B cell (primary cell): ENCODE data around the gene ATP8B1. TPM values are rescaled to one million over a fixed set of nuclear protein-coding genes. Genes with fewer than 3 reads are reported as not detected.

ENCODE experiments used
- ATAC-seq: fragments of 200-7000 bp; cut with Tn5 transposase; one replicate; pipeline ENCODE4 v1.10.0; 2021; ENCODE audit warnings: low read depth, mild to moderate bottlenecking, moderate number of reproducible peaks, moderate library complexity
- CTCF ChIA-PET: fragments of 350-600 bp; sonication (Branson Sonifier 250); formaldehyde crosslinking; loops from one replicate; lab custom pipeline; 2021; ENCODE audit warnings: antibody characterized with exemption, inconsistent platforms; lab: Charles Lee
- POLR2A ChIA-PET: fragments of 350-600 bp; sonication (Branson Sonifier 250); formaldehyde crosslinking; loops from one replicate; lab custom pipeline; 2021; ENCODE audit warnings: antibody characterized with exemption; lab: Charles Lee
- DNase-seq: peaks from one replicate; pipeline ENCODE4 v3.0.0; 2013
- H2AFZ ChIP-seq: 2 replicates; pipeline ENCODE4 v1.6.1; 2012; ENCODE audit warnings: mild to moderate bottlenecking, low read depth, low read length; ENCODE audit not compliant: insufficient read depth, poor library complexity, severe bottlenecking
- H3K27ac ChIP-seq, 2 donors: 1 replicate in 1 of 2; 2 replicates in 1 of 2; pipeline ENCODE4 v1.5.1; 2012 to 2013; ENCODE audit warnings: low read length in 2 of 2, mild to moderate bottlenecking in 2 of 2, moderate library complexity in 1 of 2
- H3K27me3 ChIP-seq, 4 experiments: fragments of 200-600 bp in 1 of 4; sonication (generic) in 1 of 4; replicated peaks in 1 of 4; 1 replicate in 2 of 4; 2 replicates in 2 of 4; pipeline versions ENCODE4 v1.6.1 to v1.7.0; 2013 to 2016; ENCODE audit warnings: low read length in 3 of 4, mild to moderate bottlenecking in 2 of 4, mixed read lengths in 1 of 4, moderate library complexity in 1 of 4; ENCODE audit not compliant: insufficient read depth in 4 of 4, control insufficient read depth in 3 of 4; ENCODE audit errors: control extremely low read depth in 1 of 4
- H3K36me3 ChIP-seq, 2 experiments: replicated peaks in 1 of 2; 1 replicate in 1 of 2; 2 replicates in 1 of 2; pipeline versions ENCODE4 v1.6.1 to v1.7.1; 2013; ENCODE audit warnings: low read length in 1 of 2; ENCODE audit not compliant: insufficient read depth in 2 of 2, control insufficient read depth in 1 of 2; ENCODE audit errors: control extremely low read depth in 1 of 2, extremely low read depth in 1 of 2
- H3K4me1 ChIP-seq, 2 donors: fragments of 200-600 bp in 1 of 2; sonication (generic) in 1 of 2; 1 replicate in 1 of 2; 2 replicates in 1 of 2; pipeline versions ENCODE4 v1.5.1 to v1.6.1; 2013 to 2017; ENCODE audit warnings: low read length in 2 of 2; ENCODE audit not compliant: control insufficient read depth in 2 of 2, insufficient read depth in 2 of 2
- H3K4me2 ChIP-seq: replicated peaks from 2 replicates; pipeline ENCODE3; 2012; ENCODE audit warnings: mild to moderate bottlenecking, low read depth, low read length; ENCODE audit not compliant: poor library complexity, severe bottlenecking
- H3K4me3 ChIP-seq, 5 experiments: fragments of 200-600 bp in 1 of 5; sonication (generic) in 1 of 5; 1 replicate in 3 of 5; 2 replicates in 2 of 5; pipeline versions ENCODE4 v1.5.1 to v1.7.0; 2011 to 2016; ENCODE audit warnings: low read length in 4 of 5, mild to moderate bottlenecking in 4 of 5, low read depth in 2 of 5, control low read depth in 1 of 5, moderate library complexity in 1 of 5; ENCODE audit not compliant: insufficient read depth in 1 of 5; ENCODE audit errors: control extremely low read depth in 1 of 5, extremely low read depth in 1 of 5
- H3K79me2 ChIP-seq: fragments of 200-600 bp; sonication (generic); one replicate; pipeline ENCODE4 v1.6.0; 2016; ENCODE audit warnings: low read length; ENCODE audit not compliant: control insufficient read depth, insufficient read depth
- H3K9ac ChIP-seq: fragments of 200-600 bp; sonication (generic); 2 replicates; pipeline ENCODE4 v1.6.1; 2017; ENCODE audit warnings: mild to moderate bottlenecking, low read length, moderate library complexity
- H3K9me3 ChIP-seq, 3 donors: one replicate each; pipeline versions ENCODE4 v1.6.1 to v1.7.1; 2013; ENCODE audit warnings: low read length in 2 of 3; ENCODE audit not compliant: control insufficient read depth in 2 of 3, insufficient read depth in 1 of 3; ENCODE audit errors: control extremely low read depth in 1 of 3
- H4K20me1 ChIP-seq: 2 replicates; pipeline ENCODE4 v1.6.0; 2012; ENCODE audit warnings: mild to moderate bottlenecking, low read length; ENCODE audit not compliant: insufficient read depth, control insufficient read depth, poor library complexity, severe bottlenecking
- H3K27ac Mint-ChIP-seq: one replicate; pipeline ENCODE4 v1.8.0; 2021; ENCODE audit warnings: mixed read lengths
- H3K27me3 Mint-ChIP-seq: one replicate; pipeline ENCODE4 v1.8.0; 2021; ENCODE audit warnings: mixed read lengths
- H3K4me1 Mint-ChIP-seq: one replicate; pipeline ENCODE4 v1.8.0; 2021; ENCODE audit warnings: mixed read lengths
- H3K4me3 Mint-ChIP-seq: one replicate; pipeline ENCODE4 v1.8.0; 2021; ENCODE audit warnings: mixed read lengths
- H3K9me3 Mint-ChIP-seq: one replicate; pipeline ENCODE4 v1.8.0; 2022; ENCODE audit warnings: mixed read lengths; ENCODE audit not compliant: insufficient read depth
- CTCF ChIP-seq: fragments of 200-600 bp; IDR thresholded peaks from one replicate; pipeline ENCODE4 v1.8.0; 2022; ENCODE audit warnings: antibody characterized with exemption, mild to moderate bottlenecking
- EZH2 ChIP-seq: IDR thresholded peaks from 2 replicates; pipeline ENCODE4 v1.6.1; 2012; ENCODE audit warnings: borderline replicate concordance, low read depth, mild to moderate bottlenecking, moderate library complexity, low read length; ENCODE audit not compliant: insufficient read depth, poor library complexity, severe bottlenecking
- WGBS: methylation state at CpG from one replicate; pipeline ENCODE4 v1.1.5; 2013; ENCODE audit warnings: missing lambda C conversion rate; ENCODE audit not compliant: insufficient coverage; 5-methylcytosine and 5-hydroxymethylcytosine counted together
- intact Hi-C: fragments of 100-400 bp; cut with micrococcal nuclease; formaldehyde crosslinking; loops from one replicate; pipeline ENCODE4 v1.10.0; 2022
- polyA plus RNA-seq: library from polyadenylated mRNA; depleted of rRNA; stranded (reverse); fragments of >200 nt; gene quantifications from 2 replicates; pipeline ENCODE4 v1.2.3, GENCODE V29; 2012
- total RNA-seq, 2 donors: library from RNA; stranded (reverse); fragments of 120-200 nt in 1 of 2; gene quantifications; 1 replicate in 1 of 2; 2 replicates in 1 of 2; pipeline versions ENCODE4 v1.2.3 to v1.2.4, GENCODE V29; 2013 to 2022

The ATP8B1 gene
- total and polyA plus RNA-seq, 2 donors (not counting 1 experiment from before 2014, with no cell fraction given) = 0.27 TPM; not detected in 1

- ATAC-seq (no peak), DNase-seq (no peak)
- peaks cover 7% of the 10 kb centered on the region for H3K4me1 Mint-ChIP-seq
- H3K27ac ChIP-seq = no peak overlapping the region
- TF ChIP-seq EZH2 = no peak
- no peak for TF ChIP-seq CTCF
- H3K9me3 Mint-ChIP-seq = peaks cover 4% of the 10 kb centered on the region
- H3K9ac ChIP-seq = no peak overlapping the region
- no peak overlapping the region for H2AFZ ChIP-seq
- H3K4me2 ChIP-seq = no peak overlapping the region
- H3K27me3 ChIP-seq = peaks cover 0 to 22% (median 9%) of the 10 kb centered on the region in 4 experiments
- no peaks in the 10 kb centered on the region for H4K20me1 ChIP-seq
- no peak overlapping the region for H3K4me3 ChIP-seq
- POLR2A ChIA-PET = no interaction called here
- H3K27ac Mint-ChIP-seq = no peak overlapping the region
- peaks cover 0 to 10% (median 10%) of the 10 kb centered on the region in 3 donors for H3K9me3 ChIP-seq
- no peaks in the 10 kb centered on the region for H3K36me3 ChIP-seq
- CTCF ChIA-PET = no interaction called here
- H3K79me2 ChIP-seq = no peaks in the 10 kb centered on the region
- H3K4me1 ChIP-seq = peaks cover 10 to 12% of the 10 kb centered on the region in 2 donors
- 79% methylated on average over 1 of the region's 2 CpGs for WGBS
- intact Hi-C loops = no loop called here
- peaks cover 21% of the 10 kb centered on the region for H3K27me3 Mint-ChIP-seq
- no peak overlapping the region for H3K4me3 Mint-ChIP-seq
Measured at GRCh38 chr18:57807336-57808117, 4.4 kb upstream of the ATP8B1 start.

DNA sequence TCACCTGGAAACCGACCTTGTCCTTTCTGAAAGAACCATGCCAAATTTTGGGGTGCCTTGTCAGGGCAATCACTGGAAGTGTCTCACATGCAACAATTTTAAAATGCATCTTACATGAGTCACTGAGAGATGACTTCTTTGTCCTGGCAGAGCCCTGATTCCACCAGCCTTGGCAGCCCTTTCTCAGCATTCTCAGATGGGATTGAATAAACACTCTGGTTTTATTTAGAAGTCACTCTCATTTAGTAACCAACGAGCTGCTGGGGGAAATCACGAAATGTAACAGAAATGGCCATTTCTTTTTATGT lies 3.8 kb upstream of the ATP8B1 start:
- TF ChIP-seq CTCF (no peak), EZH2 (no peak)
- ChIA-PET POLR2A (no interaction called here), CTCF (no interaction called here)
- DNase-seq (no peak), ATAC-seq (no peak)
- 86% methylated on average over 1 of the region's 3 CpGs for WGBS
- no peak overlapping the region for H3K4me3 Mint-ChIP-seq
- Histone ChIP-seq H3K27me3 (peaks cover 0 to 28% (median 13%) of the 10 kb centered on the region in 4 experiments), H3K9ac (no peak overlapping the region), H4K20me1 (no peaks in the 10 kb centered on the region), H3K4me3 (no peak overlapping the region), H2AFZ (no peak overlapping the region), H3K4me2 (no peak overlapping the region), H3K36me3 (no peaks in the 10 kb centered on the region), H3K9me3 (peaks cover 0 to 12% (median 6%) of the 10 kb centered on the region in 3 donors), H3K27ac (no peak overlapping the region), H3K4me1 (peaks cover 16 to 18% of the 10 kb centered on the region in 2 donors), H3K79me2 (no peaks in the 10 kb centered on the region)
- H3K9me3 Mint-ChIP-seq = peaks cover 4% of the 10 kb centered on the region
- peaks cover 27% of the 10 kb centered on the region for H3K27me3 Mint-ChIP-seq
- no peak overlapping the region for H3K27ac Mint-ChIP-seq
- intact Hi-C loops = no loop called here
- peaks cover 13% of the 10 kb centered on the region for H3K4me1 Mint-ChIP-seq
